Testis (tissue), 3 donors: ENCODE measurements around the gene BMP10. TPM values are rescaled to one million over a fixed set of nuclear protein-coding genes. Genes with fewer than 3 reads are reported as not detected.

ENCODE experiments used
- DNase-seq: peaks from one replicate; pipeline ENCODE4 v3.0.0-alpha.2; 2019
- H3K27ac ChIP-seq, 2 donors: fragments of 200-600 bp; sonication (generic); one replicate each; pipeline ENCODE4 v1.5.1; 2019
- H3K27me3 ChIP-seq: fragments of 200-600 bp; sonication (generic); one replicate; pipeline ENCODE4 v1.5.1; 2019
- H3K36me3 ChIP-seq: fragments of 200-600 bp; sonication (generic); one replicate; pipeline ENCODE4 v1.5.1; 2017; ENCODE audit warnings: low read depth; ENCODE audit errors: missing control alignments
- H3K4me1 ChIP-seq: fragments of 200-600 bp; sonication (generic); one replicate; pipeline ENCODE4 v1.5.1; 2019
- H3K4me3 ChIP-seq, 2 donors: fragments of 200-600 bp; sonication (generic); one replicate each; pipeline ENCODE4 v1.5.1; 2017 to 2019
- H3K9me3 ChIP-seq: fragments of 200-600 bp; sonication (generic); one replicate; pipeline ENCODE4 v1.5.1; 2017
- CTCF ChIP-seq, 3 experiments: fragments of 450-650 bp in 2 of 3; fragments of 200-600 bp in 1 of 3; sonication (generic) in 1 of 3; IDR thresholded peaks; one replicate each; pipeline ENCODE4 v1.5.1; 2016 to 2019; ENCODE audit warnings: antibody characterized with exemption in 3 of 3, mild to moderate bottlenecking in 2 of 3, moderate library complexity in 1 of 3
- POLR2A ChIP-seq: fragments of 450-650 bp; IDR thresholded peaks from one replicate; pipeline ENCODE4 v1.6.1; 2017; ENCODE audit warnings: antibody characterized with exemption, mild to moderate bottlenecking, moderate library complexity
- WGBS, 2 donors: methylation state at CpG; one replicate each; pipeline ENCODE4 v1.1.5; 2018; 5-methylcytosine and 5-hydroxymethylcytosine counted together
- intact Hi-C: fragments of 100-400 bp; cut with DNase I; formaldehyde crosslinking; loops from one replicate; pipeline ENCODE4 v1.15.1; 2023; ENCODE audit warnings: low total_unique reads
- polyA plus RNA-seq: library from polyadenylated mRNA; stranded (reverse); fragments of 350-450 nt; fragmentation: Illumina TruSeq; extraction: RNeasy Lipid Tissue Mini Kit (QIAGEN cat#74804); gene quantifications from one replicate; pipeline ENCODE4 v1.2.3, GENCODE V29; 2014; ENCODE audit warnings: low read depth, low replicate concordance; ENCODE audit not compliant: insufficient read depth
- total RNA-seq, 2 donors: library from RNA; depleted of rRNA; stranded (reverse); fragments of >200 nt; gene quantifications; one replicate each; pipeline ENCODE4 v1.2.3, GENCODE V29; 2016

The BMP10 gene
- total and polyA plus RNA-seq, 3 donors from 2014 or later = 0.26 TPM; not detected in 2

- no peak for DNase-seq
- no peak overlapping the region for H3K27ac ChIP-seq
- no peaks in the 10 kb centered on the region for H3K36me3 ChIP-seq
- TF ChIP-seq POLR2A (no peak), CTCF (IDR thresholded peaks at IDR 0.05) (no peak)
- intact Hi-C loops = no loop called here
- no peaks in the 10 kb centered on the region for H3K4me1 ChIP-seq
- no peak overlapping the region for H3K4me3 ChIP-seq
- no peaks in the 10 kb centered on the region for H3K27me3 ChIP-seq
- WGBS, 2 donors = 90% methylated on average over 4 of the region's 4 CpGs
- no peaks in the 10 kb centered on the region for H3K9me3 ChIP-seq
Observed at GRCh38 chr2:68888038-68888704, 17.0 kb upstream of the BMP10 start.

DNA sequence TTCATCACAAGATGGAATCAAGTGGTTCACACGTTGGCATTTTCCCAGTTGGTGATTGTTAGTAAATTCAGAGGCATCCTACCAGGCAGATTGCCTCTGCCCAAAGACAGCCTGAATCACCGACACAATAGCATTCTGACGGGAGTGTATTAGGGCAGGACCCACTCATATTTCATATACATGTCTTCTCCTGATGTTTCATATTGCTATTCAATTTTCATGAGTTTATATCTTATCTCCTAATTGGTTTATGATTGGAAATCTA is 14.5 kb upstream of the BMP10 start:
- 74 to 77% methylated on average over 3 of the region's 3 CpGs for WGBS, 2 donors
- no peak for TF ChIP-seq CTCF (IDR thresholded peaks at IDR 0.05)
- no peak for TF ChIP-seq POLR2A
- Histone ChIP-seq H3K4me3 (no peak overlapping the region), H3K9me3 (no peaks in the 10 kb centered on the region), H3K27ac (no peak overlapping the region), H3K36me3 (no peaks in the 10 kb centered on the region), H3K27me3 (no peaks in the 10 kb centered on the region), H3K4me1 (no peaks in the 10 kb centered on the region)
- intact Hi-C loops = no loop called here
- no peak for DNase-seq

DNA sequence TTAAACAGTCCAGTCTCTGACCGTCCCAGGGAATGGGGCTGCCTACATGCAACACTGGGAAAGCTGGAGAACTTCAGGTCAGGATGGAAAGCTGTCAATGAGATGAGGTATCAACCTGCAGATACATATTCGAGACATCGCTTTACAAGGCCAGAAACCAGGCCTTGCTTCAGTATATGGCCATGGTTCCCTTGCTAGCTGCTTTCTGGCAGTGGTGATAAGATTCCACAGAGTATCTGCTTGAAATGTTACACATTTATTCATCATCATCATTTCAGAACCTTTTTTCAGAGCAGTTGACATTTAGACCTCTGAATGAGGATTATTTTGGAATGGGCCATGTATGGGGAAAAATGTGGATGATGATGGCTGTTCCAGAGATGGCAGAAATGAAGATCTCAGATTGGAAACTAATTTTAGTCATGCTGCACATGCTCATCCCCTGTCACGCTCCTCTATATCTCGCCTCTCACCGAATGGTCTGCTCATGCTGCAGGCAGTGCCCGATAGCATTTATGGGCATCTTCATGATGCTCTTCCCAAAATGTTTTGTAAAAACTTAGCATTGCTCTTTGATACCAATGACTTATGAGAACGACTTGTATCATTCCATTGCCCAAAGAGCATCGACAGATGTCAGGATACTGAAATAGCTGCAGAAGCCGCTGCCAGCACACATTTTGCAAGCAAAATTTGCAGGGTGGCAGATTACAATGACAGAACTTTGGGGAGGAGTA is 14.0 kb upstream of the BMP10 start:
- no peak overlapping the region for H3K4me3 ChIP-seq
- no peak overlapping the region for H3K27ac ChIP-seq
- H3K9me3 ChIP-seq = no peaks in the 10 kb centered on the region
- 94 to 96% methylated on average over 10 of the region's 10 CpGs for WGBS, 2 donors
- intact Hi-C loops = no loop called here
- no peak for DNase-seq
- TF ChIP-seq POLR2A (no peak), CTCF (IDR thresholded peaks at IDR 0.05) (no peak)
- no peaks in the 10 kb centered on the region for H3K36me3 ChIP-seq
- H3K4me1 ChIP-seq = no peaks in the 10 kb centered on the region
- no peaks in the 10 kb centered on the region for H3K27me3 ChIP-seq

DNA sequence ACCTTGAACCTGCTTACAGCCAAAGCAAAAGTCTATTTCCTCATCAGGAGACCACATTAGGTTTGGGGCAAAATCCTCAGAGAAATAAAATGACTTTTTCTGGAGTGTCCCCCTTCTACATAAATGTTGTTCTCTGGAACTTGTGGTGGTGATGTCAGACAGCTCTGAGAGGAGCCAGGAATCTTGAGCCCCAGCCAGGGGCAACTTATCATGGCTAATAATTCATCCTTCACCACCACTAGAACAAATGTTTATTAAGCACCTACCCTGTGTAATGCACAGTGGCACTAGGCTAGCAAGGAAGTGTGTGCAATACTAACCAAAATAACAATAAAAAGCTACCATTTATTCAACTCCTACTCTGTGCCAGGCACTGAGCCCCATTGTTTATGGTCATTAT is 9.0 kb upstream of the BMP10 start:
- H3K27me3 ChIP-seq = no peaks in the 10 kb centered on the region
- no peaks in the 10 kb centered on the region for H3K36me3 ChIP-seq
- no peak overlapping the region for H3K4me3 ChIP-seq
- intact Hi-C loops = no loop called here
- no peaks in the 10 kb centered on the region for H3K9me3 ChIP-seq
- no peak overlapping the region for H3K27ac ChIP-seq
- TF ChIP-seq CTCF (IDR thresholded peaks at IDR 0.05) (no peak), POLR2A (no peak)
- no peaks in the 10 kb centered on the region for H3K4me1 ChIP-seq
- no peak for DNase-seq

DNA sequence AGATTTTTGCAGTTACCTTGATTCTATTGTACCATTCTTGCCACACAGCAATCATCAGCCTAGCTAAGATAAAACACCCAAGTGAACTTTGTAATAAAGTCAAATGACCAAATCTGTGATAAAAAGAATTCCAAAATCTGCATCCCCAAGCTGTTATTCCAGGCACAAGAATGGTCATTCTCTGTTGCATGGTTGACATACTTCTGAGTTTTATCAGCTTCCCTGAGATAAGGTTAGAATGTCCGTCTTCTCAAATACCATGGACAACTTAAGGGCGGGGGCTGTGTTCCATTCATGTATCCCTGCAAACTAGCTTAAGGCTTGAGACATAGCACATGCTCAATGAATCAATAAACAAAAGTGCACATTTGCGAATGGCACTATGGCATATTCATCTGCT is 8.1 kb upstream of the BMP10 start:
- H3K27me3 ChIP-seq = no peaks in the 10 kb centered on the region

More for the DNA sequence above, 8.1 kb upstream of the BMP10 start:
- DNase-seq = no peak
- Histone ChIP-seq H3K4me1 (no peaks in the 10 kb centered on the region), H3K4me3 (no peak overlapping the region), H3K27ac (no peak overlapping the region), H3K36me3 (no peaks in the 10 kb centered on the region), H3K9me3 (no peaks in the 10 kb centered on the region)
- 60 to 73% methylated on average over 3 of the region's 3 CpGs for WGBS, 2 donors
- intact Hi-C loops = no loop called here
- TF ChIP-seq POLR2A = no peak
